ENCODE results near the gene LYPD6B. TPM values are rescaled to one million over a fixed set of nuclear protein-coding genes. Genes with fewer than 3 reads are reported as not detected.

The LYPD6B gene
- polyA plus RNA-seq, 1 of the 3 experiments (the other 2 are of a cell fraction), result 18.2 TPM

DNA sequence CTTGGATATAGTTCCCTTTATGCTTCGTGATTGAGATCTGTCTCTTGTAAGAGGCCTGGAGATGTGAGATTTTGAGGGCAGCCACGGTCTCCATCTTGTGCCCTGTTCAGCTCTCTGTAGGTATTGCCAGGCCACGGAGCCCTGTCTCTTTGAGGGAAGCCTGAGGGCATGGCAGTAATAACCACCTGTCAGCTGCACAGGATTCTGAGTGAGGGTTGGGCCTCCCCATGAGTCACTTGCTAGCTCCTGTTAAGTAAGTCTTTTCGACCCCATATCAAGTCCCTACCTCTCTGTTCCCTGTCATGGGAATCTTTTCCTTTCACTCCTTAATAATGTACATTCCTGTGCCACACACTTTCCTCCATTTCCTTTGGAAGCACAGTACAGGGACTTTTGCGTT lies 20.4 kb downstream of the LYPD6B start:
- H4K20me1 ChIP-seq (ENCODE audit: insufficient read depth), result no peaks in the 10 kb centered on the region
- POLR2A ChIA-PET, result no interaction called here
- TF ChIP-seq EP300 (IDR thresholded peaks at IDR 0.05; ENCODE audit: borderline replicate concordance in 1 of 2, low read depth in 1 of 2, low read length in 1 of 2) (no peak), EZH2phosphoT487 (IDR thresholded peaks at IDR 0.05; ENCODE audit: borderline replicate concordance, low read depth) (no peak), MEF2A (IDR thresholded peaks at IDR 0.05; ENCODE audit: borderline replicate concordance, low read depth) (no peak), CHD2 (IDR thresholded peaks at IDR 0.05; ENCODE audit: low read length, partially characterized antibody) (no peak), YY1 (IDR thresholded peaks at IDR 0.05; ENCODE audit: low read depth) (no peak), ELF1 (IDR thresholded peaks at IDR 0.05) (no peak), GATA2 (CRISPR knock-in tag; IDR thresholded peaks at IDR 0.05) (no peak), FOSL2 (IDR thresholded peaks at IDR 0.05; ENCODE audit: borderline replicate concordance, low read depth) (no peak), MXI1 (IDR thresholded peaks at IDR 0.05; ENCODE audit: low read depth, low read length) (no peak), POLR2AphosphoS5 (IDR thresholded peaks at IDR 0.05; ENCODE audit: low read depth, low read length) (no peak), SIN3A (IDR thresholded peaks at IDR 0.05; ENCODE audit: borderline replicate concordance, low read depth, low read length) (no peak)
- TF ChIP-seq, protein P1, sequence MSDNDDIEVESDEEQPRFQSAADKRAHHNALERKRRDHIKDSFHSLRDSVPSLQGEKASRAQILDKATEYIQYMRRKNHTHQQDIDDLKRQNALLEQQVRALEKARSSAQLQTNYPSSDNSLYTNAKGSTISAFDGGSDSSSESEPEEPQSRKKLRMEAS (IDR thresholded peaks at IDR 0.05; ENCODE audit: low read depth), result no peak
- TF ChIP-seq, protein P2, sequence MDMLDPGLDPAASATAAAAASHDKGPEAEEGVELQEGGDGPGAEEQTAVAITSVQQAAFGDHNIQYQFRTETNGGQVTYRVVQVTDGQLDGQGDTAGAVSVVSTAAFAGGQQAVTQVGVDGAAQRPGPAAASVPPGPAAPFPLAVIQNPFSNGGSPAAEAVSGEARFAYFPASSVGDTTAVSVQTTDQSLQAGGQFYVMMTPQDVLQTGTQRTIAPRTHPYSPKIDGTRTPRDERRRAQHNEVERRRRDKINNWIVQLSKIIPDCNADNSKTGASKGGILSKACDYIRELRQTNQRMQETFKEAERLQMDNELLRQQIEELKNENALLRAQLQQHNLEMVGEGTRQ (IDR thresholded peaks at IDR 0.05; ENCODE audit: borderline replicate concordance, low read depth, low read length), result no peak
- TF ChIP-seq, protein P3, sequence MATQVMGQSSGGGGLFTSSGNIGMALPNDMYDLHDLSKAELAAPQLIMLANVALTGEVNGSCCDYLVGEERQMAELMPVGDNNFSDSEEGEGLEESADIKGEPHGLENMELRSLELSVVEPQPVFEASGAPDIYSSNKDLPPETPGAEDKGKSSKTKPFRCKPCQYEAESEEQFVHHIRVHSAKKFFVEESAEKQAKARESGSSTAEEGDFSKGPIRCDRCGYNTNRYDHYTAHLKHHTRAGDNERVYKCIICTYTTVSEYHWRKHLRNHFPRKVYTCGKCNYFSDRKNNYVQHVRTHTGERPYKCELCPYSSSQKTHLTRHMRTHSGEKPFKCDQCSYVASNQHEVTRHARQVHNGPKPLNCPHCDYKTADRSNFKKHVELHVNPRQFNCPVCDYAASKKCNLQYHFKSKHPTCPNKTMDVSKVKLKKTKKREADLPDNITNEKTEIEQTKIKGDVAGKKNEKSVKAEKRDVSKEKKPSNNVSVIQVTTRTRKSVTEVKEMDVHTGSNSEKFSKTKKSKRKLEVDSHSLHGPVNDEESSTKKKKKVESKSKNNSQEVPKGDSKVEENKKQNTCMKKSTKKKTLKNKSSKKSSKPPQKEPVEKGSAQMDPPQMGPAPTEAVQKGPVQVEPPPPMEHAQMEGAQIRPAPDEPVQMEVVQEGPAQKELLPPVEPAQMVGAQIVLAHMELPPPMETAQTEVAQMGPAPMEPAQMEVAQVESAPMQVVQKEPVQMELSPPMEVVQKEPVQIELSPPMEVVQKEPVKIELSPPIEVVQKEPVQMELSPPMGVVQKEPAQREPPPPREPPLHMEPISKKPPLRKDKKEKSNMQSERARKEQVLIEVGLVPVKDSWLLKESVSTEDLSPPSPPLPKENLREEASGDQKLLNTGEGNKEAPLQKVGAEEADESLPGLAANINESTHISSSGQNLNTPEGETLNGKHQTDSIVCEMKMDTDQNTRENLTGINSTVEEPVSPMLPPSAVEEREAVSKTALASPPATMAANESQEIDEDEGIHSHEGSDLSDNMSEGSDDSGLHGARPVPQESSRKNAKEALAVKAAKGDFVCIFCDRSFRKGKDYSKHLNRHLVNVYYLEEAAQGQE (IDR thresholded peaks at IDR 0.05; ENCODE audit: low read depth, low read length), result no peak
- no peak overlapping the region for H2AFZ ChIP-seq (ENCODE audit: low read depth)
- H3K4me3 ChIP-seq (ENCODE audit: low read depth in 2 of 2, low read length in 1 of 2), result no peak overlapping the region
- H3K9ac ChIP-seq, result no peak overlapping the region
- H3K36me3 ChIP-seq (replicated peaks in 1 of 2; ENCODE audit: control insufficient read depth in 1 of 2, insufficient read depth in 2 of 2, low read length in 1 of 2), result no peaks in the 10 kb centered on the region
- H3K9me3 ChIP-seq, result no peaks in the 10 kb centered on the region
- CTCF ChIA-PET, result no interaction called here
- H3K4me2 ChIP-seq, result no peak overlapping the region
- H3K4me1 ChIP-seq (ENCODE audit: control insufficient read depth in 1 of 2, insufficient read depth in 2 of 2, low read depth in 1 of 2, low read length in 1 of 2), result peaks cover 0 to 7% of the 10 kb centered on the region in 2 experiments; a peak in 3 of 4 replicates
- no peaks in the 10 kb centered on the region for H3K27me3 ChIP-seq (ENCODE audit: insufficient read depth)
- no peaks in the 10 kb centered on the region for H3K79me2 ChIP-seq (ENCODE audit: insufficient read depth)
- H3K27ac ChIP-seq (ENCODE audit: low read depth in 2 of 2, low read length in 1 of 2), result no peak overlapping the region
- WGBS (ENCODE audit: low lambda C conversion rate), result 72% methylated on average over 5 of the region's 5 CpGs
- peaks cover 8% of the 10 kb centered on the region for H3F3A ChIP-seq (replicated peaks; ENCODE audit: insufficient read depth)
- DNase-seq, result no peak
- H3K9me2 ChIP-seq, result no peaks in the 10 kb centered on the region

Measured in SK-N-SH (cell line).